HT-29 (cell line): ENCODE measurements around the gene CFAP20DC. TPM values are rescaled to one million over a fixed set of nuclear protein-coding genes. Genes with fewer than 3 reads are reported as not detected.
A peak's percentile ranks its signal among the peaks of the same experiment; 100 is the strongest.
"Not testable (repeated sequence)": the region's sequence is repeated elsewhere in the genome, so short reads cannot be mapped to it uniquely, and the experiment has no call there.

Experiments used
- DNase-seq: peaks from one replicate; pipeline ENCODE4 v3.0.0-alpha.2; 2015; ENCODE audit warnings: low spot score
- total RNA-seq: library from RNA; depleted of rRNA; stranded (reverse); fragments of >200 nt; shearing (Covaris generic); gene quantifications from 2 replicates; pipeline ENCODE4 v1.2.3, GENCODE V29; 2014

The CFAP20DC gene
- total RNA-seq, 1 experiment from 2014 or later: 0.38 TPM

DNA sequence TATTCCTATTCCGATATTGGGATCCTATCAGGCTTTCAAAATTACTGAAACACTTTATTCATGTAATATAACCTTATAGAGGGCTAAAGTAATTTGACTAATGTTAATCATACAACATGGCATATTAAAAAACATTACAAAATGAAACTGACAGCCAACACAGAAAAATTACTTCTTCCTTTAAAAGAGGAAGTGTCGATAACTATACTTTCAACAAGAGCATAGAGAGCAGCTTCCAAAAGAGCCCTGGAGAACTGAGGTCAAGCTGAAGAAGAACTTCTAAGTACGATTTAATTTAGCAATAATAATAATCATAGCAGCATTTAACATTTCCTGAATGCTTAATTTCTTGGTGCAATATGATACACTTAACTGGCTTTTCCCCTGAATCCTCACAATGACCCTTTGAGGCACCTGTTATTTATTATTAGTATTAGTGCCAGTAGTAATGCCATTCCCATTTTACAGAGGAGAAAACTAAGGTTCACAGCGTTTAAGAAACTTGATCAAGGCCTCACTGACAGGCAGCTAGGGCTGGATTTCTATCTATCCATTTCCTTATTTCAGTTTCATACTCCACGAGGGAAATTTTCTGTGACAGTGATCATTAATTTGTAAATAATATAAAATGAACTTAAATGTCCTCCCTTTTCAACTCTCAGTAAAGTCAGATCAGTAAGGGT, 181.6 kb downstream of the CFAP20DC start:
- DNase-seq: no peak

DNA sequence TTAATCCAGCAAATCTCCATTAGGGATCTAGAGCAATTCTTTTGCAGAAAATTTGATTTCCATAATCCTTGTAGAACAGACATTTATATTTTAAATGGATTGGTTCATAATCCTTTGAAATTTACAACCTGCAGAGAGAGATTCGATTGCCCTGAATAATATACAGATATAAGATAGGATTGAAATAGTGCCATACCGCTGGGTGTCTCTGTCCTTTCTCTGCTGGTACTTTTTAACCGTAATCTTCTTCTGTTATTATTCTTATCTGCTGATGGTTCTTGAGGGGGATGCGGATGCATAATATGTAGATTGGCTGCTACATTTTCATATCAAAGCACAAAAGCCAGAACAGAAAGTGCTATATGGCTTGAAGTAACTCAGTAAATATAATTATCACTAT, 182.2 kb downstream of the CFAP20DC start:
- no peak for DNase-seq

DNA sequence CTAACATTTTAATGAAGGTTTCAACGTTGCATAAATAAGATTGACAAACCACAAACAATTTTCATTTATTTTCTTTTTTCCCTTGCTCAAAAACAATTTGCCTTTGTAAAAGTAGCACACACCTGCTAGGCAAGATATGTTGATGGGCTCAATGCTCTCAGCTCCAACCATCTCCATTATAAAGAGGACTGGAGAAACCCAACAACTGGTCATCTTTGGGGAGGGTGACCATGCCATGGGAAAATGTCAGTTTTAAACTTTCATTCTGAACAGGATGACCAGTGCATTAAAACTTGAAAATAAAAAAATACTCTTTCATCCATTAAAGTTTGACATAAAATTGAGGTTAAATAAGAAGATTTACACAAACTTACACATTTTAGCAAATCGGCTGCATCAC, 183.7 kb downstream of the CFAP20DC start:
- DNase-seq: no peak

DNA sequence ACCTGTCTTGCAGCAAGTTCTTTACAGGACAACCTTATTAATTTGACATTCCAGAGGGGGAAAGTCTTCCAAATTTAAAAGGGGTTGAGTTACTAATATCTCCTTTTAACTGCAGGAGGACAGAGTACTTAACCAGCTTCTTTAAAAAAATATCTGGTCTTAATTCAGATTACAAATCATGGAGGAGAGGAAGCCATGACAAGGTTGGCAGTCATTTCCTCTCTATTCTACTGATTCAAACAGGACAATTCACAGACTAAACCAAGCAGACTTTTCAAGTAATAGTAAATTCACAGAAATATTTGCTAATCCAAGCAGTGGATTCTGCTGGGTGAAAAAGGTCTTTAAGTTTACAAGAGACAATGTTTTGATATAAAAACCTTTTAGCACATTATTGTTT, 185.3 kb downstream of the CFAP20DC start:
- DNase-seq: no peak

DNA sequence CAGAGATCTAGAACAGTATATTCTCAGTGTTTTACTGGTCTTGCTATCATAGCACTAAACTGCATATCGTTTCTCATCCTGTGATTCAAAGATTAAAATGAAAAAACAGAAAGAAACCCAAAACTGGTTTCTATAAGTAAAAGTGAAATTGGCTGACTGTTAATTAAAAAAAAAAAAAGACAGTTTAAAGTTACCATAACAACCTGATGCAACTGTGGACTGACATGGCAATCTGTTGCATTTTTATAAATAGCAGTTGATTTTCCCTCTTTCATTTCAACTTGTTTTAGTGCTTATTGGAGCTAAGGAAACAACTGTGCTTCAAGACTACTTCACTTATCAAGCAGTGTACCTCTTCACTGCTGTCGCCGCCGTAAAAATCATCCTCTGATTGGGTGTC, 186.6 kb downstream of the CFAP20DC start:
- no peak for DNase-seq

DNA sequence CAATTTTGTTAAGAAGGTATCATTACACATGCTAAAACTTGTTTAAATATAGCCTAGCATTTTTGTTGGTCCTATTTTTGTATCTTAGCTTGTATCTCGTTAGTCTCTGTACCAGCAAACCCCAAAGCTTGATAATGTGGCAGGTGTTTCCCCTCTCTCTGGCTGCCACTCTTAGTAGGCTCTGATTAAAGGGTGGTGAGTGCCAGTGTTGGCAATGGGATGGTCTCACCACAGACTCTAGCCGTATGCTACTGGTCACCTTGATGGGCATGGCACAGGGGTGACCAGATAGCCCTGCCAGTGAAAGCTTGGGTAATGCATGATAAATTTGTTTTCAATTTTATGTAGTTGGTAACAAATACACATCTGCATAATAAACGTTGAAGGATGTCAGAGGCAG, 188.3 kb downstream of the CFAP20DC start:
- DNase-seq: no peak

DNA sequence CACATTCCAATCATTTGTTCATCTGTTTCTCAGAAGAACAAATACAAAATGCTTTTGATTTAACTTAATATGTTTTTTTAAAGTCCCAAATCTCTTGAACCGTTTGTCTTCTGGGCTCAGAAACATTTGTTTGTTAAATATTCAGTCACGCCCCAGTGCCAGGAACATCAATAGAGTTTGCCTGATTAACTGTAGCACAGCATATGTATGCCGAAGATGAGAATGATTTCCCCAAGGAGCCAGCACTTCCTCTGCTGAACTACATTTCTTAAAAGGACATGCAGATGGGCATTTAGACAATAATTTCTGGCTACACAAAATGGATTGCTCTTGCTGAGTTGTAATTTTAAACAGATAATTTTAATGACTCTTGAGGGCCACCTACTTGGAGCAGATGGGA, 191.7 kb downstream of the CFAP20DC start:
- no peak for DNase-seq

DNA sequence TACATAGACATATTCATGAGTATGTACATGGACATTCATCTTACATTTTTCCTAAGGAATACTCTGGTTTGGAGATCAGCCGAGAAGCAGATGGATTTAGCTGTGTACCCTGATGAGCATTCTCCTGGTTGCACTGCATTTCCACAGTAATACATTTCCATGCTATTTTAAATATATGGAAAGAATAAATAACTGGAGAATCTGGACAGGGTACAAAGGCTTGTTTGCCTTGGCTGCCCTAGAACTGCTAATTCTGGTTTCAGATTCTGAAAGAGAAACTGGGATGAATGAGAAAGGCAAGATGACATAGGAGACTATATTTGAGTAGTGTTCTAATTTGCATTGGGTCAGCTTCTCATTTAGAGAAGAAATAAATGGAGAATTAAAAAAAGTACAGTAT, 192.4 kb downstream of the CFAP20DC start:
- DNase-seq: no peak

DNA sequence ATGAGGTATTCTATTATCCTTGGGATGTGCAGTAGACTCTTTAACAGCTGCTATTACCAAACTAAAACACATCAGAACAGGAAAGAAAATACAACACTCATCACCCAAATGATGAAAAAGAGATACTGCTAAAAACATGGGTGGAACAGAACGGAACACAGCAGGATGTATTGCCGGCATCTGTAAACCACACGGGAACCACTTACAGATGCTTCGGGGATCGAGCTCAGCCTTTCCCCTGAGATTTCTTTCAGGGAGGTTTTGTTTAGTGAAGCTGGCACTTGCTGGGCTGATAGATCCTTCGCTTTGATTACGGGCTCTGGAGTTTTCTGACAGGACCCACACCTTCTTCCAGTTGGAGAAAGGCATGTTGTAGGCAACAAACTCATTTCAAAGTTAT, 201.0 kb downstream of the CFAP20DC start:
- DNase-seq: no peak

DNA sequence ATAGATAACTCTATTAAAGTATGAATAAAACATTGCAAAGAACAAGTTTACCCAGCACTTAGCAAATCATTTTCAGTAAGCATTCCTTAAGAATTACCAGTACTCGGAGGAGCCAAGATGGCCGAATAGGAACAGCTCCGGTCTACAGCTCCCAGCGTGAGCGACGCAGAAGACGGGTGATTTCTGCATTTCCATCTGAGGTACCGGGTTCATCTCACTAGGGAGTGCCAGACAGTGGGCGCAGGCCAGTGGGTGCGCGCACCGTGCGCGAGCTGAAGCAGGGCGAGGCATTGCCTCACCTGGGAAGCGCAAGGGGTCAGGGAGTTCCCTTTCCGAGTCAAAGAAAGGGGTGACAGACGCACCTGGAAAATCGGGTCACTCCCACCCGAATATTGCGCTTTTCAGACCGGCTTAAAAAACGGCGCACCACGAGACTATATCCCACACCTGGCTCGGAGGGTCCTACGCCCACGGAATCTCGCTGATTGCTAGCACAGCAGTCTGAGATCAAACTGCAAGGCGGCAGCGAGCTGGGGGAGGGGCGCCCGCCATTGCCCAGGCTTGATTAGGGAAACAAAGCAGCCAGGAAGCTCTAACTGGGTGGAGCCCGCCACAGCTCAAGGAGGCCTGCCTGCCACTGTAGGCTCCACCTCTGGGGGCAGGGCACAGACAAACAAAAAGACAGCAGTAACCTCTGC, 207.6 kb downstream of the CFAP20DC start:
- not testable (repeated sequence) for DNase-seq

DNA sequence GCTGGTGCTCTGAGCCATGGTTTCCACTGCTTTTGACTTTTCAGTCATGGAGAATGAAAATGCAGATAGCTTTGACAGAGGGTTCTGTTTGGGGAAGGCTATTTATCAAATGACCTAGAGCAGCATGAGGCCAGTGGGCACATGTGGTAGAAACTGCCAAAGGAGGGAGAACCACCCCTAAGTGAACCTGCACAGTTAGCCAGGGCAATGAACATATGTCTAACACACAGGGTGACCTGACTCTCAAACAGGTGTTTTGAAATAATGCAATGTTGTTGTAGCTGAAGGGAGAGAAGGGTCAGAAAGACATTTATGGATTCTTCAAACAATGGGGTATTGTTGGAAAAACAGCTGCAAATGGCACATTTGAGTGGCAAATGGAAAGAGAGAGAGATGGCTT, 208.9 kb downstream of the CFAP20DC start:
- no peak for DNase-seq

DNA sequence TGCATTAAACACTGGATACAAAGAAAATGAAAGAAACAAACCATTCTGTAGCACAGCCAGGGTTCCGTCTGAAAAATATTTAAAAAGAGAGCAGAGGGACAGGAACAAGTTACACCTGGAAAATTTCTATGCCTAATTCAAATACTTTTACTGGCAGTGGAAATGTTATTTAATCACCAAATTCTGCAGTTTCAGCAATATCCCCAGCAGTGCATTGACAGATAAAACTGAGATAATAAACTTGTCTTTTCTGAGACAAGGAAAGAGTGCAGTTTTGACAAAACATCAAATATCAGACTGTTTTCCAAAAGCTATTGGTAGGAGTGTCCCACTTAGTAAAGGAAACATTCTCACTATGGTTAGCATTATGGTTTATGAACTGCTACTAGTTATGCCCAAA, 209.9 kb downstream of the CFAP20DC start:
- no peak for DNase-seq

DNA sequence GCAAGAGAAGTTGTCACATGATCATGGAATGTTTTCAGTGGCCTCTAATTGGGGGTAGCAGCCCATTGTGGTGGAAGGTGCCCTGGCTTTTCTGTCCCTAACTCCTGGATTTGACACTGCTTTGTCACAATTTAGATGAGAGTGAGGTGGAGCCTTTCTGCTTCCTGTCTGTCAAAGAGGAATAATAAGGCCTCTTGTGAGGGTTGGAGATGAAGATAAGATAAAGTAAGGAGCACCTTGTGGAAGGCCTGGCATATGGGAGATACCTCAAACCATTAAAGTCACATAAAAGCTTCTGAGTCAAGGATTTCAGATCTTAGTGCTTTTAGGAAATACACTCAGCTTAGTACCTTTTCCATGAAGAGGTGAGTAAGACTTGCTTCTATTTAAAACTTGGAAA, 210.6 kb downstream of the CFAP20DC start:
- DNase-seq: no peak

DNA sequence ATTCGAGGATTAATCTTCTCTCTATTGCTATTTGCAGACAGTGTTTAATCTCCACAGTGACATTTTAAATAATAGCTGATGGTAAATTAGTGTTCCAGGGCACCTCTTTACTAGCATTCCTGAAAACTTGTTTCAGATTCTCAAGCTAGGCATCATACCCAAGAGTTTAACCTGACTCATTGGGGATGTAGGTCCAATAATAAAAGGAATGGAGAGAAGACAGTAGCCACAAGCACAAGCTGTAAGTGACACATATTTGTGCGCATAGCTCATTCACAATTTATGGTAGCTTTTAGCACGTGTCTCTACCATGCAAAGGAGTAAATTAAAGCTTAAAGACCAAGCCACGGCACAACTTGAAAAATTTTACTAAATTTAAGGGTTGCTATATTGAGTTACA, 212.0 kb downstream of the CFAP20DC start:
- DNase-seq: no peak

DNA sequence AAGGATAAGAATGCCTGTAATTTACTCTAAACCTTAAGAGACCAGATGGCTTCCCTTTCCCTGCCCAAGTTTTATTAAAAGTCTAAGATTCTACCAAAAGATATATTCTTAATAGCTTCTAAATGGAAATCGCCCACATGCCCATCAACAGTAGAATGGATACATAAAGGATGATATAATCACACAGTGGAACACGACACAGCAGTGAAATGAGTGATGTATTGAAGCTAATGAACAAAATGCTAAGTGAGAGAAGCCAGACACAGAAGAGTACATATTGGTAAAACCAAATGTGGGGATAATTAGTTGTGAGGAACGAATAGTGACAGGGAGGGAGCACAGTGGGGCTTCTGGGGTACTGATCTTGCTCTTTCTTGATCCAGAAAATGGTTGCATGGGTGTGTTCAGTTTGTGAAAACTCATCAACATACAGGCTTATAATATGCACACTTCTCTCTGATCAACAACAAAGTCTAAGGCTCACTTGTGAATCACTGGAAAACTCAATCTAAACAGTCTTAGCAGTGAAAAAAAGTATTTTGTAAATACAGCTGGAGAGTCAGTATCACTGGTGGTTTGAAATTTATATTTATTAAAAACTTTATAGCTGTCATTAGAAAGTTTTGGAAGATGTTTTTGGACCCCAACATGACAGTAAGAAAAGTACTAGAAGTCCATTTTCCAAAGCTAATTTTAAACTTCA, 212.5 kb downstream of the CFAP20DC start:
- DNase-seq: no peak

DNA sequence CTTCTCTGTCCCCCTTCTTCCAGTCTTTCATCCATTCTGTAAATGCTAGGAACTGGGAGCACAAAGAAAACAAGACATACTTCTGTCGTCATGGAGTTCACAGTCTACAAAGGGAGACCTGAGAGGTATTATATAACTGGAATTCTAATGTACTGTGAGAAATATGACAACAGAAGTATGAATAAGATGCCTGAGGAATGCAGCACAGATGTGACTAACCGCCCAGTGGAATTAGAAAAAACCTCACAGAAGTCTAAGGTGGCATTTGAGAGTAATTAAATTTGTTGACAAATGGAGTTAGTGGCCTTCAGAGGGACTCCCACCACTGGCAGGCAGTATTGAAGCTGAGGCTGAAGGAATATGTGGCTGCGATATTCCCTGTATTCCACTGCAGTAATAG, 214.7 kb downstream of the CFAP20DC start:
- DNase-seq: no peak

DNA sequence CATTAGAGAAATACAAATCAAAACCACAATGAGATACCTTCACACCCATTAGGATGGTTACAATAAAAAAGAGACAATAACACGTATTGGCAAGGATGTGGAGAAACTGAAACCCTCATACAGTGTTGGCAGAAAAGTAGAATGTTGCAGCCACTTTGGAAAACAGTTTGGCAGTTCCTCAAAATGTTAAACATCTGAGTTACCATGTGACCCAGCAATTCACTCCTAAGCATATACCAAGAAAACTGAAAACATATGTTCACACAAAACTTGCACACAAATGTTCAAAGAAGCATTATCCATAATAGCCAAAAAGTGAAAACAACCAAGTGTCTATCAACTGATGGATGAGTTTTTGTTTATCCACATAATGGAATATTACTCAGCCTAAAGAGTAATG, 216.3 kb downstream of the CFAP20DC start:
- no peak for DNase-seq

DNA sequence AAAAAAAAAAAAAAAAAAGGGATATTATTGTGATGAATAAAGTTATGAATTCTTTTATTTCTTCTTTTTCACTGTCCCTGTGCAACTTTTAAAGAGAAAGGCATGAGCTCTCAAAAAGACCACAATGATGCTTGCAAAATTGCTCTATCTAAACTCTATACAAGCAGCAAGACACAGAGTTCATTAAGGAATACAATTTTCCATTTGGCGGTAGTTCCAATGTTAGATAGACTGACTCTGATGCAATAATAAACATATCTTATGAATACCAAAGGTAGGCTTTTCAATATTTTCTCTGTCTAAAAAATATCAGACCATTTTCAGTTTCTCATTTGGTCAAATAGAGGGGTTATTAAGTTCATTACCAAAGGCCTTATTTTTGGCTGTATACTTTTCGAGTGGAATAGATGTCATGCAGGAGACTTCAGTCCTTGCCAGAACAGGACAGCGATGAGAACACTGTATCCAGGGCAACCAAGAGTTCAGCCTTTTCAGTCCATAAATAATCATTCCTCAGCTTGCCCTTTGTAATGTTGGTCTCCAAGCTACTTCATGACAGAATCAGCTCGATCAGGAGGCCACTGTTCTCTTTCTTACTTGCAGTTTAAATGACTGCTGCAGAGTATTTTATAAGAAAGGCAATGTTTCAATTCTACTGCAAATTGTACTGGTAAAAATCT, 220.4 kb downstream of the CFAP20DC start:
- DNase-seq: no peak

DNA sequence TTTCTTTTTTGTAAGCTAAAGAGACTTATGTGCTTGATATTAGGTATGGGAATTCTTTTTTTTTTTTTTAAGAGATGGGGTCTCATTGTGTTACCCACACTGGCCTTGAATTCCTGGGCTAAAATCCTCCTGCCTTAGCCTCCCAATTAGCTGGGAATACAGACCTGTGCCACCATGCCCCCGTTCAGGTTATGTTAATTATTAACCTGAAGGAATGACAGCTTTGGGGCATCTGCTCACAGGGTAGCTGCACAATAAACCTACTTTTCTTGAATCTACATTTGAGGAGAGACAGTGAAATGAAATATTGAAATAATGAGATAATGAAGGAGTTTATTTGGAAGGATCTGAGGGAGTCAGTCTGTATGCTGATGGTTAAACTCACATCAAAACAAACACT, 225.0 kb downstream of the CFAP20DC start:
- no peak for DNase-seq

DNA sequence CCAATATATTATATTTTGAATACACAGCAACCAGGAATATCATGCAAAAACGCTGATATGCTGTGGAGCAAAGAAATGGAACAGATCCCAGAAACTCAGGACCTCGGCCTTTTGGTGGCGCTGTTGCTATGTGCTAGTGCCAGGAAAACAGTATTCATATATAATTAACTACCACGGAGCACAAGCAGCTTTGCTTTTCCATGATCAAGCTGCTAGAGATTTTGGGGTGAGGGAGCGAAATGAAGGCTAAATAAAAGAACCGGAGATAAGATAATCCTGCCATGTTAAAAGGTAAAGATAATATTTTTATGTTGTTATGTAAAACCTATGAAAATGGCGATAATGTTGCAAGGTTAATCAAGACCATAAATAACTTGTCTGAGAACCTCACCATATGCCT, 225.5 kb downstream of the CFAP20DC start:
- DNase-seq: peak; percentile 49

DNA sequence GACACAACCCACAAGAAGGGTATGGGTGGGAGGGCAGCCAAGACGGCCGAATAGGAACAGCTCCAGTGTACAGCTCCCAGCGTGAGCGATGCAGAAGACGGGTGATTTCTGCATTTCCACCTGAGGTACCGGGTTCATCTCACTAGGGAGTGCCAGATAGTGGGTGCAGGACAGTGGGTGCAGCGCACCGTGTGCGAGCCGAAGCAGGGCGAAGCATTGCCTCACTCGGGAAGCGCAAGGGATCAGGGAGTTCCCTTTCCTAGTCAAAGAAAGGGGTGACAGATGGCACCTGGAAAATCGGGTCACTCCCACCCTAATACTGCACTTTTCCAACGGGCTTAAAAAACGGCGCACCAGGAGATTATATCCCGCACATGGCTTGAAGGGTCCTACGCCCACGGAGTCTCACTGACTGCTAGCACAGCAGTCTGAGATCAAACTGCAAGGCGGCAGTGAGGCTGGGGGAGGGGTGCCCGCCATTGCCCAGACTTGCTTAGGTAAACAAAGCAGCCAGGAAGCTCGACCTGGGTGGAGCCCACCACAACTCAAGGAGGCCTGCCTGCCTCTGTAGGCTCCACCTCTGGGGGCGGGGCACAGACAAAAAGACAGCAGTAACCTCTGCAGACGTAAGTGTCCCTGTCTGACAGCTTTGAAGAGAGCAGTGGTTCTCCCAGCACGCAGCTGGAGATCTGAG, 243.1 kb downstream of the CFAP20DC start:
- not testable (repeated sequence) for DNase-seq

DNA sequence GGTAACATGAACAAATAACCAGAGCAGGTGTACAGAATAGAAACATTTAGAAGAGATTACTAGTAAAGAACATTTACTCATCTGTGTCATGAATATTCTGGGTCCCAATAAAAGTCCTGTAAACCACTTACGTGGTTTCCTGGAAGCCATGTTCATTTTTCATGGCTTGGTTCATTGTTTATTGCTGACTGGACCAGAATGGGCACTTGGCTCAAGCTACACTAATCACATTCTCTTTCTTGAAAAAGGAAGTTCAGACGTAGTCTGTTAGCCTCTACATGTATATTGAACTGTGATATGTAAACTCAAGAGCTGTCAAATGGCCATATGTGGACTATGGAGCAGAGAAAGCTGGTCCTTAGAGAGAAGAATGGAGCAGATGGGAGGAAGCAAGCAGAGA, 244.9 kb downstream of the CFAP20DC start:
- no peak for DNase-seq
